GM18520 (cell line): Measurements from ENCODE around the gene MYADML2.
"Not testable (repeated sequence)": the region's sequence is repeated elsewhere in the genome, so short reads cannot be mapped to it uniquely, and the experiment has no call there.

Source experiments
- ATAC-seq: cut with Tn5 transposase; IDR thresholded peaks from one replicate; pipeline ENCODE4 v1.9.1; 2021; ENCODE audit not compliant: unreplicated experiment

The MYADML2 gene

GRCh38 chr17:81959362-81960129 lies 12.5 kb upstream of the MYADML2 start:
- no peak for ATAC-seq

GRCh38 chr17:81958633-81959342 lies 11.8 kb upstream of the MYADML2 start:
- ATAC-seq: no peak

GRCh38 chr17:81957691-81958432 lies 10.8 kb upstream of the MYADML2 start:
- no peak for ATAC-seq

GRCh38 chr17:81956607-81957589 lies 9.9 kb upstream of the MYADML2 start:
- ATAC-seq: no peak

- no peak for ATAC-seq
These were observed 8.9 kb upstream of the MYADML2 start for GRCh38 chr17:81955756-81956544.

GRCh38 chr17:81955058-81955681 lies 8.1 kb upstream of the MYADML2 start:
- ATAC-seq: no peak

- no peak for ATAC-seq
These were observed 7.4 kb upstream of the MYADML2 start for GRCh38 chr17:81954131-81955057.

- ATAC-seq: not testable (repeated sequence)
These were observed 6.4 kb upstream of the MYADML2 start for GRCh38 chr17:81953443-81953842.

- ATAC-seq: no peak
These were observed 5.8 kb upstream of the MYADML2 start for GRCh38 chr17:81952792-81953228.

- ATAC-seq: no peak
These were observed 5.0 kb upstream of the MYADML2 start for GRCh38 chr17:81951785-81952684.

- no peak for ATAC-seq
These were observed 3.5 kb upstream of the MYADML2 start for GRCh38 chr17:81950501-81950900.

GRCh38 chr17:81948635-81949378 lies 1.8 kb upstream of the MYADML2 start:
- no peak for ATAC-seq

- no peak for ATAC-seq
These were observed 2.2 kb downstream of the MYADML2 start for GRCh38 chr17:81944858-81945257.

- no peak for ATAC-seq
These were observed 4.9 kb downstream of the MYADML2 start for GRCh38 chr17:81942167-81942553.

GRCh38 chr17:81941484-81942166 lies 5.4 kb downstream of the MYADML2 start:
- no peak for ATAC-seq
